Measurements from ENCODE around the gene PPM1D.
"Not testable (repeated sequence)": the region's sequence is repeated elsewhere in the genome, so short reads cannot be mapped to it uniquely, and the experiment has no call there.

The PPM1D gene

DNA sequence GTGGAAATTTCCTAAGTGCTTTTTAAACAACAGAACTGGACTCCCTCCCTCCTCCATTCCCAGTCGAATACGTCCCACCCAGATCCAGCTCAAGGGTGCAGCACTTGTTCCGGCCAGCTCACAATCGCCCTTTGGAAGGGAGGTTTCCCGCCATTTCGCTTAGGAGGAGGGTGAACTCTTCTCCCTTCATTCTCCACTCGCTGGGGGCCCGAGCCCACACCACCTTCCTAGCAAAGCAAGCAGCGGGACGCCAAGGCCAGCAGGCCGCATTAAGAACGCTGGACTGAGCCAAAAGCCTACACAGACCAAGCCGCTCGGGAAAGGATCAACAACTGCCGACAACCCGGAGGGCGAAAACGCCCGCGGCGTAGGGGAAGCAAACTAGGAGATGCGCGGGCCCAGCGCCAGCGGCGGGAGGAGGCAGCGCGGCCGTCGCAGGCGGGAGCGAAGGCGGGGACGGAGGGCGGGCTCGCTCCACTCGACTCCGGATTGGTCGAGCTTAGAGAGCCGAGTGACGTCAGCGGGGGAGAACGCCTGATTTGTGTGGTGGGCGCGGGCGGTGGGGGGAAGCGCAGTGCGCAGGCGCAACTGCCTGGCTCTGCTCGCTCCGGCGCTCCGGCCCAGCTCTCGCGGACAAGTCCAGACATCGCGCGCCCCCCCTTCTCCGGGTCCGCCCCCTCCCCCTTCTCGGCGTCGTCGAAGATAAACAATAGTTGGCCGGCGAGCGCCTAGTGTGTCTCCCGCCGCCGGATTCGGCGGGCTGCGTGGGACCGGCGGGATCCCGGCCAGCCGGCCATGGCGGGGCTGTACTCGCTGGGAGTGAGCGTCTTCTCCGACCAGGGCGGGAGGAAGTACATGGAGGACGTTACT is at the start of gene PPM1D:
Gene PPM1D (plus strand): TSS at position 574 of the 870 bp plus-strand sequence. CDS start 222 bp downstream, at position 796.
- FAIRE-seq (peak; percentile 95), DNase-seq (ENCODE audit: extremely low spot score, insufficient read length, low read depth) (peak; percentile 100)

DNA sequence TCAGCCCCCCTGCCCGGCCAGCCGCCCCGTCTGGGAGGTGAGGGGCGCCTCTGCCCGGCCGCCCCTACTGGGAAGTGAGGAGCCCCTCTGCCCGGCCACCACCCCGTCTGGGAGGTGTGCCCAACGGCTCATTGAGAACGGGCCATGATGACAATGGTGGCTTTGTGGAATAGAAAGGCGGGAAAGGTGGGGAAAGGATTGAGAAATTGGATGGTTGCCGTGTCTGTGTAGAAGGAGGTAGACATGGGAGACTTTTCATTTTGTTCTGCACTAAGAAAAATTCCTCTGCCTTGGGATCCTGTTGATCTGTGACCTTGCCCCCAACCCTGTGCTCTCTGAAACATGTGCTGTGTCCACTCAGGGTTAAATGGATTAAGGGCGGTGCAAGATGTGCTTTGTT is 47.7 kb upstream of the PPM1D start:
- DNase-seq (ENCODE audit: extremely low spot score, insufficient read length, low read depth); FAIRE-seq: not testable (repeated sequence)

DNA sequence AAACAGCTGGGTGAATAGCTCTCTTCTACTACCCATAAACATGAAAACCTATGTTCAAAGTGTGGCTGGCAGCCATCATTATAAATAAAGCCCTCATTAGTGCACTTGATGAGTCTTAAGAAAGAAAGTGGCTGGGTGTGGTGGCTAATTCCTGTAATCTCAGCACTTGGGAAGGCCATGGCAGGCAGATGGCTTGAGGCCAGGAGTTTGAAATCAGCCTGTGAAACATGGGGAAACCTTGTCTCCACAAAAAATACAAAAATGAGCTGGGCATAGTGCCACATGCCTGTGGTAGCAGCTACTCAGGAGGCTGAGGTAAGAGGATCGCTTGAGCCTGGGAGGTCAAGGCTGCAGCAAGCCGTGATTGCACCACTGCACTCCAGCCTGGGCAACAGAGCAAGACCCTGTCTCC is 45.6 kb upstream of the PPM1D start:
- no peak for DNase-seq (ENCODE audit: extremely low spot score, insufficient read length, low read depth)
- no peak for FAIRE-seq

DNA sequence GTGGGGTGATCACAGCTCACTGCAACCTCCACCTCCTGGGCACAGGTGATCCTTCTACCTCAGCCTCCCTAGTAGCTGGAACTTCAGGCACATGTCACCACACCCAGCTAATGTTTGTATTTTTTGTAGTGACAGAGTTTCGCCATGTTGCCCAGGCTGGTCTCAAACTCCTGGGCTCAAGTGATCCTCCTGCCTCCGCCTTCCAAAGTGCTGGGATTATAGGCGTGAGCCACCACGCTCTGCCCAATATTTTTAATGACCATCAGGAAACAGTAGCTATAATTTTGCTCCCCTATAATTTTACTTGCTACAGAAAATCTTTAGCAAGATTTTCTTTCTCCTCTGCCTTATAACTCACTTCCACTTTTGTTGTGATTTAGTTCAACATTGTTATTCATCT is 44.2 kb upstream of the PPM1D start:
- no peak for DNase-seq (ENCODE audit: extremely low spot score, insufficient read length, low read depth)
- no peak for FAIRE-seq

DNA sequence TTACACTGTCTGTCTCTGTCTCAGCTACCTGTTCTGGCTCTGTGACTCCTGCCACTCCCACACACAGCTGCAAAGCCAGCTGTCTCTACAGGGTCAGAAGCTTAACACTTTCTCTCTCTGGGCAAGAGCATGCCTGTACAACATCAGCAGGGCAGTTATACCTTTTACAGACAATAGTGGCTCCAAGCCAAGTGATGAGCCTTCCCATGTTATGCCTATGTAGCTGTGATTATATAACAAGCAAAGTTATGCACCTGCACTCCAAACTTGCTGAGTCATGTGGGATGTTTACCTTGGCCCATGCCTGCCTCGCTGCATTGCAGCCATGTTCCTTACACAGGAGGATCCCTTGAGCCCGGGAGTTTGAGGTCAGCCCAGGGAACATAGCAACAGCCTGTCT is 42.2 kb upstream of the PPM1D start:
- DNase-seq (ENCODE audit: extremely low spot score, insufficient read length, low read depth) (no peak), FAIRE-seq (no peak)

DNA sequence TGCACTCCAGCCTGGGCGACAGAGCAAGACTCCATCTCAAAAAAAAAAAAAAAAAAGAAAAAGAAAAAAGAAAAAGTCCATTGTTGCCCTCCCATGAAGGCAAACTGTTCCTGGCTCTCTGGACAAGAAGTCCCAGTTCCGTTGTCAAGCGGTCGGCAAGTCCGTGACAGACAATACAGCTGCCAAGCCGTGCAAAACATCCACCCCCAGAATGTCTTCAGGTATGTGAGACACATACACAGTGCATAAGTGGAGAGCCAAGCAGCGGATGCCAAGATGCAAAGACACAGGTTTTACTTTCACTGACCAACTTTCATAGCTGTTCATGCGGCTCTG is 40.4 kb upstream of the PPM1D start:
- DNase-seq (ENCODE audit: extremely low spot score, insufficient read length, low read depth) (no peak), FAIRE-seq (no peak)

DNA sequence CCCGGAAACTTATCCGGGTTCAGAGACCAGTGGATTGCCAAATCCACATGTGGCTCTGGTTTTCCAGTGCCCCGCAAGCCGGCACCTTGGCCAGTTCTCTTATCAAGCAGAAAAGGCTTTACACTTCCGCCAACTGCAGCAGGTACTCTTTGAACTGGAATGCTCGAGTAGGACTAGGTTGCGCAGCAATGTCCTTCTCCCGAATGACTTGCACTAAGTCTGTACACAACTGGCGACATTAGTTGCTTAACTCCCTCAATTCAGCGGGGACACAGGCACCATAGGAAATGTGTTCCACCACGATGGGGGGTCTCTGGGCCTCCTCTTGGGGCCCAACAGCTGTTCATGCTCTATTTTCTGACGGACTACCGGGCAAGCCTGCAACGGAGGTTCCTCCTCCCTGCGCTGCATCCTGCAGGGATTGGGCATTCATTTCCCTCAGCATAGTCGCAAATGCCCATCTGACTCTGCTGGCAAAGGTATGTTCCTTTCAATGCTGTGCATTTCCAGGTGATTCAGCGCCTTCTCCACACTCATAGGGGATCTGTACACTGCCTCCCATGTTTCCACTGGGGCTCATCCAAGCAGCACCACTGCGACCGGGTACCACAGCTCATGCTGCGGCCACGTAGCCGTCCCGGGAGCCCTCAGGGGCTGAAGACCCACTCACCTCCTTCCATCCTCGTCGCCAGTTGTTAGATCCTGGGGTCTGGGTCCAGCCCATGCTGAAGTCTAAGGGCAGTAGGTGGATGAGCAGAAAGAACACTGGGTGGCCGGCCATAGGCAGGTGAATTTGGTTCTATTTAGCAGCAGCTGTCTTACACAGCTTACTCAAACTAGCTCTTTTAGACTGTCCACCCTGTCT is 39.8 kb upstream of the PPM1D start:
- FAIRE-seq (no peak), DNase-seq (ENCODE audit: extremely low spot score, insufficient read length, low read depth) (no peak)

DNA sequence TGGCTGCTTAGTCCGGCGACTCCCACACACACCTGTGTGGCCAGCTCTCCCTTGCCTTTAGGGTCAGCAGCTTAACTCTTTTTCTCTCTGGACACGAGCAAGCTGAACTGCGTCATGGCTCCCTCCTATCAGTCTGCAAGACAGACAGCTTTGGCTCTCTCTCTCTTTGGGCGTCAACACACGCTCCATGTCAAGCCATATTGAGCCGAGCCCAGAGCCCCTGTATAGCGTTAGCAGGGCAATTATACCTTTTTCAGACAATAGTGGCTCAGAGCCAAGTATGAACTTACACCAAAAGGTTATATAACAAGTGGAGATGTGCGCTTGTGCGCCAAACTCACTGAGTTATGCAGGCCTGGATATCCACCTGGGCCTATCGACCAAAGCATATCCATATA is 39.1 kb upstream of the PPM1D start:
- no peak for FAIRE-seq
- no peak for DNase-seq (ENCODE audit: extremely low spot score, insufficient read length, low read depth)

DNA sequence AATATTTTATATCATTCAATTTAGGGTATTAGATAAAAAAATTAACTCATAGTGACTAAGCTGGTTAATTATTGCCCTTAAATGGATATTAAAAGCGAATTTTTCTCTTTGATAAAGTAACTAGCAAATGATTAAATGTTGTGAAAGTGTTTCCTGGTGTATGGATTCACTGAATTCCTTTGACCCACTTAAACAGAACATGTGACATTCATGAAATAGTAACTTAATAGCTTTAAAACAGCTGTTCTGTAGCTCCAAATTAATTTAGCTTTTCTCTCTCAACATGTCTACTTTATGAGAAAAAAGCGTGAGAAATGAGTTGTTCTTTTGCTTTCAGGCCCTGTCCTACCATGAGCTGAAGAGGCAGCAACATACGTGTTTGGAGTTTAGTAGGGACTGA is 37.6 kb upstream of the PPM1D start:
- DNase-seq (ENCODE audit: extremely low spot score, insufficient read length, low read depth) (no peak), FAIRE-seq (no peak)

DNA sequence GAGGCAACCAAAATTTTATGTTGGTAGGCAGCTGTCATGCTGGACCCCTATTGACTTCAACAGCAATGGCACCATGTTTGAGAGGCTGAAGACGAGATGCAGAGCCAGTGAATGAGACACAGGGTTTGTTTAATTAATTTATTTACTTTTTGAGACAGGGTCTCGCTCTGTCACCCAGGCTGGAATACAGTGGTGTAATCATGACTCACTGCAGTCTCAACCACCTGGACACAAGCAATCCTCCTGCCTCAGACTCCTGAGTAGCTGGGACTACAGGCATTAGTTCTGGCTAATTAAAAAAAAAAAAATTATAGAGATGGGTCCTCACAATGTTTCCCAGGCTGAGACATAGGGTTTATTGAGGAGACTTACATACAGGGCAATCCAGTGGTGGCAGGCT is 36.2 kb upstream of the PPM1D start:
- FAIRE-seq (no peak), DNase-seq (ENCODE audit: extremely low spot score, insufficient read length, low read depth) (no peak)

DNA sequence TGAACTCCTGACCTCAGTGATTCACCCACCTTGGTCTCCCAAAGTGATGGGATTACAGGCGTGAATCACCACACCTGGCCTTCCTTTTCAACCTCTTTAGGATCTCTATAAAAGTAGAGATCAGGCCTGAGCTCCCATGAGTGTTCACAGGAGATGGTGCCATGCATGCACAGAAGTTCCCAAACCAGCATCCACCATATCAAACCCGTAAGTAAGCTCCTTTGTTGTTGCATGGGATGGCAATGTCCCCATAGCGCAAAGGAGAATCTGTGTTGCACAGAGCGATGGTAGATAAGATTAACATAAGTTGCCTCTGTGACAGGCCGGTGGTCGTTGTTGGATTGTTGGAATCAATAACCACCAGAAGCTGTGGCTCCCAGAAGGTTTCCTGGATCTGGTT is 34.8 kb upstream of the PPM1D start:
- no peak for FAIRE-seq
- DNase-seq (ENCODE audit: extremely low spot score, insufficient read length, low read depth): no peak

DNA sequence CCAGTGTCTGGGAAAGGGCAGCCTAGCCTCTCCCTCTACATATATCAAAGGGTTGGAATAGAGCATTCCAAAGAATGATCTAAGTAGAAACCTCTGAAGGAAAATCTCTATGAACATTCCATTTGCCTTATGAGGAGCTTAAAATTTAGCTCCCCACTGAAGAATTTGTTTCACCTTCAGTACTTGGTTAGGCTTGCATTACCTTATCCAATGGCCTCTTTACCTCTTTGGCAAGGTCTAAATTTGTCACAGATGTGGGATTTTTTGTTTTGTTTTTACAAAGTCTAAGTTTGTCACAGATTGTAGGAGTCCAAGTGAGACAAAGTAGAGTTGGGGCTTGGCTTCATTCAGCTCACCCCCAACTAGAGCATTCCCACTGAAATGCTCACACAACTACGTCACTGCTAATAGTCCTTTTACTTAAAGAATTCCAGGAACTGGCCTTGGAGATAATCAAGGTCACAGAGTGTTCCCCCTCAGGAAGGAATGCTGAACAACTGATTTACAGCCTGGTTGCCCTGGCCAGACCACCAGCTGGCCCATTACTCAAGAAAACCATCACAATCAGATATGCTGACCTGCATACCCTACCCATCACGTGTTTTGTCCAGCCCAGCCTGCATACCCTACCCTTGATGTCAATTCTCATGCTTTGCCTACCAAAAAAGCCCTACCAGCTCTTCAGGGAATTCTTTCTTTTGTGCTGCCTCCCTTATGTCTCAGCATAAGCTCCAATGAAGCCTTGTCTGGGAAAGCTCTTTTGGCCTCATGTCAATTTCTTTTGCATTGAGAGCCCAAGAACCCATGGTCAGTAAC is 26.5 kb upstream of the PPM1D start:
- DNase-seq (ENCODE audit: extremely low spot score, insufficient read length, low read depth) (no peak), FAIRE-seq (no peak)

DNA sequence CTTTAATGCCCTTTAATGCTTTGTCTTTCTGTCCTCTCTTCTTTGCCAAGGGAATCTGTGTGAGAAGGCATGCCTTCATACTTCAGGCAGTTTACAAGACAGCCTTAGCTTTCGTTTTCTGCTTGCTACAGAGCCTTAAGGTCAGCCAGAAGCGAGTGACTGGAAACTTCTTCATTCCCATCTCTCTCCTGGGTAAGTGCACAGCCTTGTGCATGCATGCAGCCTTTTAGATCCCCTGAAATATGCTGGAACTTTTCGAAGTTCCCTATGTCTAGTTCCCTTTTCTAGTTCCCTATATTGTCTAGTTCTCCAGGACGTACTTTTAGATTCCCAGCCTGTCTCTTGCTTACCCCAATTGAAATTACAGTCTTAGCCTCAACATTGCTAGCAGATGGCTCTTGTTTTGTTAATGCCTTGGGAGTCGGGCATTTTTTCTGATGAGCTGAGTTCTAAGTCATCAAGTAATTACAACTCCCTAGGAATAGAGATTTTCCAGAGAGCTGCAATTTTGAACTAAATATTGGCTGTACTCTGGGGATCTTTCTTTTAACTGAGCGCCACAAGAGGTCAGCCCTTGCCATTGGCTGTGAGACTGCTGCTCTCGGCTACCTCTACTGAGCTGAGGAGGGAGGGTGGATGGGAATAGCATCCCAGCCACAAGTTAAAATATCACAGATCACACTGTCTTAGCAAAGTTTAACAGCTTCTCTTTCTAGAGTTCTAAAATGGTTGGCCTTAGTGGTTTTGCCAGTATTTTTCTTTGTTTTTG is 22.7 kb upstream of the PPM1D start:
- DNase-seq (ENCODE audit: extremely low spot score, insufficient read length, low read depth) (no peak), FAIRE-seq (peak; percentile 72)

DNA sequence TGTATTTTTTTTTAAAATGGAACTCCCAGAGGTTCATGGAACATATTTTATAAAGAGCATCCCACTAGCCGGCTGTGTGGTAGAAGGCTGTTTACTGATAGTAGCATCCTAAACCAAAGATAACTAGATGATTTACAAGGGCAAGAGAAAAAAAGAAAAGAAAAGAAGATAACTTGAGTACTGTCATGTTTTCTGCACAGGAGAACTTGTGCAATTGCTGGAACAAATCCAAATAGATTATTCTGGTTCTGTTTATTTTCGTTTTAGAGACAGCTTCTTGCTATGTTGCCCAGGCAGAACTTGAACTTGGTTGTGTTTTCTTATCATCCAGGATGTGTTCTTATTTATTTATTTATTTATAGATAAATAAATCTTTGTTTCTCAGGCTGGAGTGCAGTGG is 20.9 kb upstream of the PPM1D start:
- no peak for FAIRE-seq

DNA sequence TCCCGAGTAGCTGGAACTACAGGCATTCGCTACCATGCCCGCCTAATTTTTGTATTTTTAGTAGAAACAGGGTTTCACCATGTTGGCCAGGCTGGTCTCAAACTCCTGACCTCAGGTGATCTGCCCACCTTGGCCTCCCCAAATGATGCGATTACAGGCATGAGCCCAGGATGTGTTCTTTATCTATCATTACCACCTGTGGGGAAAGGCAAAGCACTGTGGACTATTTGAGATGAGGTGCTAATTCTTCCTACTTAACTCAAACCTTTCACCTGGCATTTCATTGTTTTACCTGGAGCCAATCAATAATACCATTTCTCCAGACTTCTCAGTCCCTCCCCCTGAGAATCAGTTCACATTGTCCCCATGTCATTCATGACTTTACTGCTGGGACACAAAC is 20.4 kb upstream of the PPM1D start:
- no peak for DNase-seq (ENCODE audit: extremely low spot score, insufficient read length, low read depth)
- FAIRE-seq: no peak

More for the DNA sequence above, 20.9 kb upstream of the PPM1D start:
- DNase-seq (ENCODE audit: extremely low spot score, insufficient read length, low read depth): no peak

DNA sequence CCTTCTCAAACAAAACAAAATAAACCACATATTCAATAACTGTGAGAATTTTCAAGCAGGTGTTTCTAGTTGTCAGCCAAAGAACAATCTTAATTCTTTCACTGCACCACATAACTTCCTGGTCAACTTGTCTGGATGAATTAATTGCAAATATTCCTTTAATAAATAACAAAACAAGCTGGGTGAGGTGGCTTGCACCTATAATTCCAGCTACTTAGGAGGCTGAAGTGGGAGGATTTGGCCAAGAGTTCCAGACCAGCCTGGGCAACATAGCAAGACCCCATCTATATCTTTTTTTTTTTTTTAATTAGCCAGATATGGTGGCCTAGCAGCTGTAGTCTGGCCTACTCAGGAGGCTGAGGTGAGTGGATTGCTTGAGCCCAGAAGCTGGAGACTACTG is 17.0 kb upstream of the PPM1D start:
- FAIRE-seq: no peak
- no peak for DNase-seq (ENCODE audit: extremely low spot score, insufficient read length, low read depth)

DNA sequence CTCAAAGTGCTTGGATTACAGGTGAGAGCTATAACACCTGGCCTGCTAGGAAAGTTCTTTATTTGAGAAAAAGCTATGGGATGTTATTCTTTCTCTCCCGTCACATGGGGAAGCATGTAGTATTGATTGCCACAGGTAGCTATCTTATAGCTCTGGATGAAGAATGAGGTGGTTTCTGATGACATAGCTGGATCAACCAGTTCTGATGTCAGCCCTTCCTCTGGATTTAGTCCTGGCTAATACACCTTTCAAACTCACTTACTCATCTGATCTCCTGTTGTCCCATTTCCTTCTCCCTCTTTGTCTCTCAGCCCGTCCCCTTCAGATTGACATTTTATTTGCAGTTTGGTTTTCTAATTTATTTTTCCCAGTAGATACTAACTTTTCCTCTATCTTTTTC is 14.1 kb upstream of the PPM1D start:
- DNase-seq (ENCODE audit: extremely low spot score, insufficient read length, low read depth) (no peak), FAIRE-seq (no peak)

DNA sequence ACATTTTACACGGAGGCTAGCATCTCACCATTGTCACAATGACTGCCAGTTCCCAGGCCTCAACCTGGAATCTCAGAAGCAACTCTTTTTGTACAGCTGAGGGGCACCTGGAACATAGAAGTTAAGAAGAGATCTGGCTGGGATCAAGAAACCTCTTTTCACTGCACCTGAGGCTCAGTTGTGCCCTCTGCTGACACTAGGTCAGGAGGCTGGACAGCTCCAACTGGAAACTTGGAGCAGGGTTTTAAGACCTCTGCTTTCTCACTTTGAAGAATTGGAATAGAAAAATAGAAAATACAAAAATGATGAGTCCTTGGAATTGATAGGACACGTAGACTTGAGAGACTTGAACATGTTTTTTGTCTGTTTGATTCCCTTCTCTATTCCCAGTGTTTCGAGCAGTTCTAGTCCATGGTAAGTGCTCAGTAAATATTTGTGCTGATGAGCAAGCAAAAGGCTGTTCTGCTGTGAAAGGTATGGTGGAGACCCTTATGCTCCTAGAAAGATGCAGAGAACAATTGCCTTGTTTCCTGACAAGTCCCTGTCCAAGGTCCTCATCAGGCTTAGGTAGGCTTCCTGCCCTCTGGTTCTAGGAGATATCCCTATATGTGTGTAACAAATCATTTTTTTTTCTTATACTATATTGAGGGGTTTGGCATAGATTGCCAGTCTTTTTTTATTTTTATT is 13.6 kb upstream of the PPM1D start:
- no peak for FAIRE-seq
- DNase-seq (ENCODE audit: extremely low spot score, insufficient read length, low read depth): no peak

DNA sequence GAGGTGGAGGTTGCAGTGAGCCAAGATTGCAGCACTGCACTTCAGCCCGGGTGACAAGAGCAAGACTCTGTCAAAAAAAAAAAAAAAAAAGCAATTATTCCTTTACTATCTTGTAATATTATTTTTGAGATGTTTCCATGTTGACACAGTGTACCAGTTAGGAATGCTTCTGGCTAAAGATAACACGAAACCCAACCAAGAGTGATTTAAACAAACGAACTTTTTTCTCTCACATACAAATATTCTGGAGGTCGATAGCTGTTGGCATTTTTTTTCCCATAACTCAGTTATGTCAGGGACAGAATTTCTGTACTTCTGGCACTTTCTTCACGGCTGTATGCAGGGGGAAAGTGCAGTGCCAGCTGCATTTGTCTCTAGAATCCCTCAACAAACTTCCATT is 9.9 kb upstream of the PPM1D start:
- FAIRE-seq (no peak), DNase-seq (ENCODE audit: extremely low spot score, insufficient read length, low read depth) (no peak)
